ENCODE data around the gene SPATA9.

DNA sequence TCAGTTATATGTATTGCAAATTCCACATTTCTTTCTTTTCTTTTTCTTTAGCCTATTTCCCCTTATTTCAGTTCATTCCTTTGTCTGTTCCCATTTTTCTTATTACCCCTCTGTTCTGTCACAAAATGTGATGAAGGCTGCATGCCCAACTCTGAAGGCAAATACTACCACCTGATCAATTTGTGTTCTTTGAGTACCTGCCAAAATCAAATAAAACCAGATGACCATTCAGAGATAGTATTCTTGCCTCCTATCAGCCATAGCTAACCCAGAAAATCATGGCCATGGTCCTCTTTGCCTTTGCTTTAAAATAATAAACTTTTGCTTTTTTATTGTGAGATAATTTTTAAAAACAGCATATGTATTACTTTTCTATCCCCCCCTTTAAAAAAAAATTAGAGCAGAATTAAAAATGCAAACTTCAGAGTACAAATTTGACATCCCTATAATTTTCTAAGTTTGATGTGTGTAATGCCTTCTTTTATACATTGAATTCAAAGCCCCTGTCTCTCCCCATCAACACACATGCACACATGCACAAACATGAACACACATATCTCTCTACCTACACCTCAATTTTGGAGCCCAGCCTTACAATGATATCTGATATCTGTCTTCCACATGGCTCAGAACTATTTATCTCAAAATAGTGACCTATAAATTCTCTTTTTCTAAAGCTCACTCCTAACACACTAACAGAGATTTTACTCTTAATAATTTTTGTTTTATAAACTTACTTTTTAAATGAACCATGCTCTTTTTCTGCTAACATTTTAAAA is 32.8 kb downstream of the SPATA9 start:
- no peak for TF ChIP-seq EZH2 (IDR thresholded peaks at IDR 0.05)
- TF ChIP-seq POLR2AphosphoS5 (IDR thresholded peaks at IDR 0.05; ENCODE audit: borderline replicate concordance, low read depth, low read length): no peak

All from SK-N-MC (cell line).